OCI-LY7 (cell line): Measurements from ENCODE around the gene DYNLT5. TPM values are rescaled to one million over a fixed set of nuclear protein-coding genes. Genes with fewer than 3 reads are reported as not detected.

Experiments
- BruUV-seq: library from RNA; stranded (reverse); fragments of 400-500 nt; replicated peaks from 2 replicates; lab custom pipeline; 2021; lab: Mats Ljungman, UMichigan
- CTCF ChIA-PET: fragments of 300-600 bp; sonication (Branson Sonifier 250); formaldehyde crosslinking; loops from one replicate; lab custom pipeline; 2022; ENCODE audit warnings: antibody characterized with exemption; ENCODE audit not compliant: unreplicated experiment; lab: Charles Lee
- POLR2A ChIA-PET: fragments of 300-600 bp; sonication (Branson Sonifier 250); formaldehyde crosslinking; loops from one replicate; lab custom pipeline; 2022; ENCODE audit warnings: antibody characterized with exemption; lab: Charles Lee
- DNase-seq: peaks from one replicate; pipeline ENCODE4 v3.0.0-alpha.2; 2015; ENCODE audit warnings: low spot score
- H2AFZ ChIP-seq: fragments of 200-600 bp; sonication (generic), shearing (Covaris generic); 2 replicates; pipeline ENCODE4 v1.6.1; 2014; ENCODE audit warnings: mild to moderate bottlenecking, antibody characterized with exemption, low read length, moderate library complexity
- H3K27ac ChIP-seq: fragments of 200-600 bp; sonication (generic); 2 replicates; pipeline ENCODE4 v1.5.1; 2014; ENCODE audit warnings: mixed run types, low read depth, mild to moderate bottlenecking, moderate library complexity, low read length, inconsistent platforms; ENCODE audit not compliant: poor library complexity, severe bottlenecking
- H3K36me3 ChIP-seq: fragments of 200-600 bp; sonication (generic); 2 replicates; pipeline ENCODE4 v1.6.1; 2014; ENCODE audit warnings: mild to moderate bottlenecking, antibody characterized with exemption, low read length, moderate library complexity, mixed read lengths; ENCODE audit not compliant: insufficient read depth
- H3K4me1 ChIP-seq: fragments of 200-600 bp; sonication (generic); 2 replicates; pipeline ENCODE4 v1.5.1; 2014; ENCODE audit warnings: mild to moderate bottlenecking, low read length; ENCODE audit not compliant: insufficient read depth, poor library complexity, severe bottlenecking
- H3K4me2 ChIP-seq: fragments of 200-600 bp; sonication (generic); 2 replicates; pipeline ENCODE4 v1.6.1; 2014; ENCODE audit warnings: mild to moderate bottlenecking, low read length
- H3K4me3 ChIP-seq: fragments of 200-600 bp; sonication (generic); 2 replicates; pipeline ENCODE4 v1.5.1; 2014; ENCODE audit warnings: mild to moderate bottlenecking, low read depth, low read length; ENCODE audit not compliant: poor library complexity, severe bottlenecking
- H3K79me2 ChIP-seq: fragments of 200-600 bp; sonication (generic); 2 replicates; pipeline ENCODE4 v1.6.1; 2016; ENCODE audit warnings: low read depth, mild to moderate bottlenecking, low read length, moderate library complexity, mixed read lengths; ENCODE audit not compliant: insufficient read depth
- H3K9me2 ChIP-seq: fragments of 200-600 bp; sonication (generic); 2 replicates; pipeline ENCODE4 v1.6.1; 2016; ENCODE audit warnings: mild to moderate bottlenecking, low read length, mixed read lengths; ENCODE audit not compliant: insufficient read depth
- H3K9me3 ChIP-seq: fragments of 200-600 bp; sonication (generic); 2 replicates; pipeline ENCODE4 v1.6.1; 2014; ENCODE audit warnings: mild to moderate bottlenecking, mixed run types, low read length, mixed read lengths
- H4K20me1 ChIP-seq: fragments of 200-600 bp; sonication (generic); 2 replicates; pipeline ENCODE4 v1.6.1; 2014; ENCODE audit warnings: mild to moderate bottlenecking, antibody characterized with exemption, low read length, moderate library complexity, mixed read lengths; ENCODE audit not compliant: insufficient read depth
- EZH2phosphoT487 ChIP-seq: fragments of 200-600 bp; sonication (generic); IDR thresholded peaks from 2 replicates; pipeline ENCODE4 v1.6.1; 2018; ENCODE audit warnings: low read depth, borderline replicate concordance, mild to moderate bottlenecking, mixed run types, antibody characterized with exemption, low read length, moderate library complexity, mixed read lengths
- intact Hi-C: fragments of 100-400 bp; cut with micrococcal nuclease; formaldehyde crosslinking; loops from one replicate; pipeline ENCODE4 v1.10.0; 2022; ENCODE audit not compliant: unreplicated experiment
- total RNA-seq, 2 experiments: library from RNA; depleted of rRNA in 1 of 2; stranded (reverse); fragments of >200 nt in 1 of 2; shearing (Covaris generic) in 1 of 2; gene quantifications; 2 replicates each; pipeline ENCODE4 v1.2.3, GENCODE V29; 2014 to 2022
- TF ChIP-seq, protein P1 (sequence below): fragments of 200-600 bp; sonication (generic); conservative IDR thresholded peaks from 2 replicates; pipeline ENCODE4 v1.5.1; 2014; ENCODE audit warnings: mild to moderate bottlenecking, antibody characterized with exemption, low read length, moderate library complexity, mixed read lengths

DYNLT5 gene
- total RNA-seq, 2 experiments from 2014 or later, result 0.66 TPM; not detected in 1

DNA sequence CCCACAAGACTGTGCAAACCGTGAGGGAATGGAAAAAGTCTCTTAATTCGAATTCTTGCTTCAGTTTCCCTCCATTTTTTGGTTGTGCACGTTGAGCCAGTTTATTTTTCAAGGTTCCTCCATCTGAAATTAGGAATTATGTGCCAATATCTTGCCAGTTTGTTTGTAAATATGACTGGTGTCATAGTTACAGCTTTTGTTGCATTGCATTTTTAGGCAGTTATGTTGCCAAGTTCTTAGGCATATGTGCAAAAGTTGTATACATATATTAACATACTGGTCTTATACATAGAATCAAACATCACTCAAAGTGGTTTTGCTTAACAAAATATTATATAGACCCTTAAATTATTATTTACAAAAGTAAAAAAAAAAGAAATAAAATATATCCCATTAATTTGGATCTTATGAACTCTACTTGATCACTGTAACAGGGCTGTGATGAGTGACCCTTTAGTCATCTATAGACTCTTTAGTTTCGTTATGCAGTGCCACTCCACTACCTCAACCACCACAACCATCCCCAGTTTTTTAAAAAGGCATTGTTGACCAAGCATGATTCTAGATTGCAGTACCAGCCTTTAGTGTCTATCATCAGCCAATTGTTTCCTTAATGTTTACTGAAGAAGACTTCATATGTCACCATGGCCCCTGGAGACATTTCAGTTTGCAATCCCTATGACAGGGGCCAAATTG lies 20.9 kb upstream of the DYNLT5 start:
- Histone ChIP-seq H4K20me1 (no peaks in the 10 kb centered on the region), H3K36me3 (no peaks in the 10 kb centered on the region), H3K27ac (no peak overlapping the region), H3K4me2 (no peak overlapping the region), H3K4me3 (no peak overlapping the region), H3K9me2 (no peaks in the 10 kb centered on the region), H2AFZ (no peak overlapping the region), H3K79me2 (no peaks in the 10 kb centered on the region), H3K9me3 (no peaks in the 10 kb centered on the region), H3K4me1 (peaks cover 19% of the 10 kb centered on the region)
- no peak for DNase-seq
- ChIA-PET CTCF (no interaction called here), POLR2A (interaction anchor here (0.6 to 1.7 kb wide), 3 partner anchors 9 to 19 kb away, joined by 3 to 5 read pairs (median 3); no protein-coding TSS in a partner anchor)
- TF ChIP-seq EZH2phosphoT487, result no peak
- TF ChIP-seq, protein P1, sequence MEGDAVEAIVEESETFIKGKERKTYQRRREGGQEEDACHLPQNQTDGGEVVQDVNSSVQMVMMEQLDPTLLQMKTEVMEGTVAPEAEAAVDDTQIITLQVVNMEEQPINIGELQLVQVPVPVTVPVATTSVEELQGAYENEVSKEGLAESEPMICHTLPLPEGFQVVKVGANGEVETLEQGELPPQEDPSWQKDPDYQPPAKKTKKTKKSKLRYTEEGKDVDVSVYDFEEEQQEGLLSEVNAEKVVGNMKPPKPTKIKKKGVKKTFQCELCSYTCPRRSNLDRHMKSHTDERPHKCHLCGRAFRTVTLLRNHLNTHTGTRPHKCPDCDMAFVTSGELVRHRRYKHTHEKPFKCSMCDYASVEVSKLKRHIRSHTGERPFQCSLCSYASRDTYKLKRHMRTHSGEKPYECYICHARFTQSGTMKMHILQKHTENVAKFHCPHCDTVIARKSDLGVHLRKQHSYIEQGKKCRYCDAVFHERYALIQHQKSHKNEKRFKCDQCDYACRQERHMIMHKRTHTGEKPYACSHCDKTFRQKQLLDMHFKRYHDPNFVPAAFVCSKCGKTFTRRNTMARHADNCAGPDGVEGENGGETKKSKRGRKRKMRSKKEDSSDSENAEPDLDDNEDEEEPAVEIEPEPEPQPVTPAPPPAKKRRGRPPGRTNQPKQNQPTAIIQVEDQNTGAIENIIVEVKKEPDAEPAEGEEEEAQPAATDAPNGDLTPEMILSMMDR, result no peak
- intact Hi-C loops, result no loop called here
- BruUV-seq, result no TSS peak

DNA sequence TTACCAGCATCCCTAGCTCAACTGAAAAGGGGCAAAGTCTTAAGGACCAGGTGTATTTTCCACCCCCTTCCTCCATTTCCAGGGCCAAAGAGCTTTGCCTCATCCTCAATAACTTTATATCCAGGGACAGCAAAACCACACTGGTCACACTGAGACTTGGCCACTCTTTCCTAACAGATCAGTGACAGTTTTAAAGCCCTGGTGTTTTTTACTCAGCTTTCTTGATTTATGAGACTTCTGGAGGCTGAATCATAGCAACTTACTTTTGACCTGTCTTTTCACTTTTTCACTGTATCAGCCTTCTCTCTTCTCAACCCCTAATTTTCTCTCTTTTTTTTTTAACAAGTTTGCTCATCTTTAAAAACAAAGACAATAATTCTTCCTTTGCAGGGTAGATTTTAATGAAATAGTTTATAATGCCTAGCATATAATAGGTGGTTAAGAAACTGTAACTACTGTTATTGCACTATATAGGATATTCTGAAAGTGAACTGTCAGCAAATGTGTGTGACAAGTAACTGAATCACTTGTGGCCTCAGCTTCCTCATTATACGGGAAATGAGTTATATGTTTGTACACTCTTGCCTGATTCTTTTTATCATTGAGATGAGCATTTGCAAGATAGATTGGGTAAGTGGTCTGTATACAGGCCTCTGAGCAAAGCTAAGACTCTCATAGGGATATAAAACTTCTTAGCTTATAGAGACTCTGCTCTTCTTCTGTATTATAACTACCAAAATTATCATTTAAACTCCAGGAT lies 19.7 kb upstream of the DYNLT5 start:
- peaks cover 19% of the 10 kb centered on the region for H3K4me1 ChIP-seq
- TF ChIP-seq, protein P1, result no peak
- TF ChIP-seq EZH2phosphoT487, result no peak
- ChIA-PET POLR2A (interaction anchor here (0.5 to 1.7 kb wide), 9 partner anchors 11 to 396 kb away, joined by 3 to 5 read pairs (median 4); no protein-coding TSS in a partner anchor), CTCF (interaction anchor here (0.6 kb wide), 1 partner anchor 108 kb away, joined by 3 read pairs; no protein-coding TSS in a partner anchor)
- no peaks in the 10 kb centered on the region for H4K20me1 ChIP-seq
- no TSS peak for BruUV-seq
- peak overlapping the region; percentile 20; the same call in 1 of the 2 replicates for H3K4me2 ChIP-seq
- intact Hi-C loops, result no loop called here
- DNase-seq, result peak; percentile 43
- no peaks in the 10 kb centered on the region for H3K36me3 ChIP-seq
- H3K4me3 ChIP-seq, result no peak overlapping the region
- no peaks in the 10 kb centered on the region for H3K9me3 ChIP-seq
- no peak overlapping the region for H3K27ac ChIP-seq
- peak overlapping the region; percentile 70 for H2AFZ ChIP-seq
- H3K79me2 ChIP-seq, result no peaks in the 10 kb centered on the region
- no peaks in the 10 kb centered on the region for H3K9me2 ChIP-seq
